Neuronal stem cell (in vitro differentiated cells): ENCODE measurements around the gene FAM3A.

Experiments used
- DNase-seq: peaks from one replicate; pipeline ENCODE4 v3.0.0-alpha.2; 2013; ENCODE audit warnings: low spot score
- H2AFZ ChIP-seq: one replicate; pipeline ENCODE4 v1.6.1; 2013; ENCODE audit warnings: mild to moderate bottlenecking, low read length, inconsistent platforms
- H2AK5ac ChIP-seq: 2 replicates; pipeline ENCODE4 v1.6.1; 2013; ENCODE audit warnings: low read depth, mild to moderate bottlenecking, inconsistent platforms, low read length, moderate library complexity, mixed read lengths
- H2BK120ac ChIP-seq: 2 replicates; pipeline ENCODE4 v1.6.1; 2013; ENCODE audit warnings: low read depth, mild to moderate bottlenecking, inconsistent platforms, low read length, moderate library complexity, mixed read lengths
- H2BK12ac ChIP-seq: one replicate; pipeline ENCODE4 v1.6.1; 2013; ENCODE audit warnings: low read length, inconsistent platforms
- H2BK15ac ChIP-seq: 2 replicates; pipeline ENCODE4 v1.6.1; 2013; ENCODE audit warnings: mild to moderate bottlenecking, low read length, inconsistent platforms, mixed read lengths
- H2BK5ac ChIP-seq: one replicate; pipeline ENCODE4 v1.6.1; 2013; ENCODE audit warnings: inconsistent platforms, mild to moderate bottlenecking, low read length, moderate library complexity
- H3K14ac ChIP-seq: one replicate; pipeline ENCODE4 v1.6.1; 2013; ENCODE audit warnings: low read length, inconsistent platforms
- H3K18ac ChIP-seq: 2 replicates; pipeline ENCODE4 v1.6.1; 2013; ENCODE audit warnings: low read length, inconsistent platforms
- H3K23ac ChIP-seq: 2 replicates; pipeline ENCODE4 v1.6.1; 2013; ENCODE audit warnings: low read depth, mild to moderate bottlenecking, mixed read lengths, low read length, inconsistent platforms; ENCODE audit not compliant: poor library complexity
- H3K27ac ChIP-seq: replicated peaks from 3 replicates; pipeline ENCODE4 v1.5.1; 2013; ENCODE audit warnings: low read length, inconsistent platforms
- H3K27me3 ChIP-seq, 3 experiments: 2 replicates each; pipeline ENCODE4 v1.6.1; 2013; ENCODE audit warnings: low read length in 3 of 3, mild to moderate bottlenecking in 2 of 3, inconsistent platforms in 1 of 3, low read depth in 1 of 3, mixed read lengths in 1 of 3, moderate library complexity in 1 of 3; ENCODE audit not compliant: control insufficient read depth in 3 of 3, insufficient read depth in 3 of 3
- H3K36me3 ChIP-seq, 2 donors: replicated peaks in 1 of 2; 2 replicates each; pipeline ENCODE4 v1.6.1; 2013; ENCODE audit warnings: low read length in 2 of 2; ENCODE audit not compliant: control insufficient read depth in 2 of 2, insufficient read depth in 2 of 2
- H3K4ac ChIP-seq: 2 replicates; pipeline ENCODE4 v1.6.1; 2013; ENCODE audit warnings: inconsistent platforms, mild to moderate bottlenecking, low read length, moderate library complexity
- H3K4me1 ChIP-seq, 2 donors: 1 replicate in 1 of 2; 2 replicates in 1 of 2; pipeline ENCODE4 v1.6.1; 2013; ENCODE audit warnings: low read length in 2 of 2, low read depth in 1 of 2; ENCODE audit not compliant: control insufficient read depth in 2 of 2, insufficient read depth in 1 of 2
- H3K4me2 ChIP-seq: one replicate; pipeline ENCODE4 v1.6.1; 2013; ENCODE audit warnings: mild to moderate bottlenecking, low read length, inconsistent platforms; ENCODE audit not compliant: insufficient read depth, poor library complexity, severe bottlenecking
- H3K4me3 ChIP-seq, 2 donors: 2 replicates each; pipeline ENCODE4 v1.5.1; 2013; ENCODE audit warnings: low read length in 2 of 2, mild to moderate bottlenecking in 2 of 2, inconsistent platforms in 1 of 2, moderate library complexity in 1 of 2
- H3K79me1 ChIP-seq: one replicate; pipeline ENCODE4 v1.6.1; 2013; ENCODE audit warnings: low read depth, mild to moderate bottlenecking, inconsistent platforms, low read length, moderate library complexity
- H3K9ac ChIP-seq: one replicate; pipeline ENCODE4 v1.6.1; 2013; ENCODE audit warnings: mild to moderate bottlenecking, low read depth, low read length, inconsistent platforms; ENCODE audit not compliant: poor library complexity
- H3K9me3 ChIP-seq, 2 donors: replicated peaks in 1 of 2; 2 replicates each; pipeline versions ENCODE3 to v1.6.1; 2013; ENCODE audit warnings: low read length in 2 of 2, mild to moderate bottlenecking in 2 of 2, inconsistent platforms in 1 of 2, low read depth in 1 of 2, mixed read lengths in 1 of 2, moderate library complexity in 1 of 2; ENCODE audit not compliant: control insufficient read depth in 2 of 2, insufficient read depth in 1 of 2
- H4K8ac ChIP-seq: one replicate; pipeline ENCODE4 v1.6.1; 2013; ENCODE audit warnings: low read depth, mild to moderate bottlenecking, inconsistent platforms, low read length, moderate library complexity
- H4K91ac ChIP-seq: one replicate; pipeline ENCODE4 v1.6.1; 2013; ENCODE audit warnings: low read length, low read depth, mild to moderate bottlenecking, inconsistent platforms; ENCODE audit not compliant: poor library complexity
- WGBS, 2 donors: extraction: QIAGEN DNeasy Blood & Tissue Kit; methylation state at CpG; one replicate each; pipeline ENCODE4 v1.1.7; 2013; ENCODE audit warnings: missing lambda C conversion rate in 2 of 2, mixed read lengths in 1 of 2; ENCODE audit not compliant: insufficient read length in 2 of 2, insufficient replicate concordance in 1 of 2; ENCODE audit errors: extremely low coverage in 2 of 2; 5-methylcytosine and 5-hydroxymethylcytosine counted together

Gene FAM3A

GRCh38 chrX:154512879-154513553, 3.0 kb downstream of the FAM3A start:
- no peak overlapping the region for H2AK5ac ChIP-seq
- H3K14ac ChIP-seq = no peak overlapping the region
- no peak overlapping the region for H3K18ac ChIP-seq
- no peak overlapping the region for H3K4ac ChIP-seq
- no peak overlapping the region for H2BK15ac ChIP-seq
- H3K9me3 ChIP-seq = no peaks in the 10 kb centered on the region
- H2BK12ac ChIP-seq = no peak overlapping the region
- H3K23ac ChIP-seq = no peak overlapping the region
- H3K36me3 ChIP-seq = peaks cover 0 to 13% of the 10 kb centered on the region in 2 donors
- H3K4me2 ChIP-seq = no peak overlapping the region
- no peaks in the 10 kb centered on the region for H3K27me3 ChIP-seq
- no peak overlapping the region for H2BK120ac ChIP-seq
- H3K4me3 ChIP-seq = no peak overlapping the region
- no peak overlapping the region for H3K27ac ChIP-seq
- H3K9ac ChIP-seq = no peak overlapping the region
- WGBS, 2 donors = no CpG with 5 or more reads among the region's 16 CpGs
- H3K79me1 ChIP-seq = no peaks in the 10 kb centered on the region
- no peak overlapping the region for H2AFZ ChIP-seq
- no peak overlapping the region for H4K8ac ChIP-seq
- DNase-seq = no peak
- H4K91ac ChIP-seq = no peak overlapping the region
- no peak overlapping the region for H2BK5ac ChIP-seq
- H3K4me1 ChIP-seq = peaks cover 5 to 9% of the 10 kb centered on the region in 2 donors

GRCh38 chrX:154511761-154512160, 4.3 kb downstream of the FAM3A start:
- Histone ChIP-seq H3K79me1 (no peaks in the 10 kb centered on the region), H3K18ac (no peak overlapping the region), H3K27me3 (no peaks in the 10 kb centered on the region), H2AFZ (no peak overlapping the region), H2BK120ac (no peak overlapping the region), H2BK12ac (no peak overlapping the region), H3K4me1 (no peaks in the 10 kb centered on the region), H3K9ac (no peak overlapping the region), H3K23ac (no peak overlapping the region), H2BK5ac (no peak overlapping the region), H3K27ac (no peak overlapping the region), H3K36me3 (peaks cover 0 to 15% of the 10 kb centered on the region in 2 donors), H3K4me3 (no peak overlapping the region), H3K4ac (no peak overlapping the region), H3K9me3 (no peaks in the 10 kb centered on the region), H3K14ac (no peak overlapping the region), H4K8ac (no peak overlapping the region), H2BK15ac (no peak overlapping the region), H3K4me2 (no peak overlapping the region), H4K91ac (no peak overlapping the region), H2AK5ac (no peak overlapping the region)
- no peak for DNase-seq
- no CpG with 5 or more reads among the region's 12 CpGs for WGBS, 2 donors

GRCh38 chrX:154509455-154509854, 6.6 kb downstream of the FAM3A start:
- H3K27me3 ChIP-seq = no peaks in the 10 kb centered on the region
- no peaks in the 10 kb centered on the region for H3K79me1 ChIP-seq
- no peak overlapping the region for H2BK15ac ChIP-seq
- no peak overlapping the region for H3K4ac ChIP-seq
- WGBS, 2 donors = no CpG with 5 or more reads among the region's 5 CpGs
- H3K36me3 ChIP-seq = peaks cover 0 to 20% of the 10 kb centered on the region in 2 donors
- no peaks in the 10 kb centered on the region for H3K9me3 ChIP-seq
- no peak overlapping the region for H2BK12ac ChIP-seq
- no peak overlapping the region for H2AK5ac ChIP-seq
- no peak overlapping the region for H4K91ac ChIP-seq
- H3K27ac ChIP-seq = no peak overlapping the region
- no peak overlapping the region for H3K9ac ChIP-seq
- H3K4me3 ChIP-seq = no peak overlapping the region
- H3K14ac ChIP-seq = no peak overlapping the region
- H3K18ac ChIP-seq = no peak overlapping the region
- H3K4me2 ChIP-seq = no peak overlapping the region
- H2AFZ ChIP-seq = no peak overlapping the region
- H4K8ac ChIP-seq = no peak overlapping the region
- H2BK120ac ChIP-seq = no peak overlapping the region
- peaks cover 0 to 3% of the 10 kb centered on the region in 2 donors for H3K4me1 ChIP-seq
- no peak overlapping the region for H2BK5ac ChIP-seq
- DNase-seq = no peak
- no peak overlapping the region for H3K23ac ChIP-seq

GRCh38 chrX:154508384-154508745, 7.7 kb downstream of the FAM3A start:
- H2BK120ac ChIP-seq = no peak overlapping the region
- no peak overlapping the region for H3K9ac ChIP-seq
- no CpG with 5 or more reads among the region's 13 CpGs for WGBS, 2 donors
- peaks cover 0 to 20% of the 10 kb centered on the region in 2 donors for H3K36me3 ChIP-seq
- no peak overlapping the region for H3K4me3 ChIP-seq
- H4K91ac ChIP-seq = no peak overlapping the region
- H3K79me1 ChIP-seq = no peaks in the 10 kb centered on the region
- H2BK15ac ChIP-seq = no peak overlapping the region
- peaks cover 0 to 3% of the 10 kb centered on the region in 2 donors for H3K4me1 ChIP-seq
- H2AFZ ChIP-seq = no peak overlapping the region
- H3K4ac ChIP-seq = no peak overlapping the region
- no peak overlapping the region for H4K8ac ChIP-seq
- no peak overlapping the region for H3K4me2 ChIP-seq
- DNase-seq = no peak
- H3K9me3 ChIP-seq = no peaks in the 10 kb centered on the region
- no peak overlapping the region for H2BK12ac ChIP-seq
- H2AK5ac ChIP-seq = no peak overlapping the region
- H3K23ac ChIP-seq = no peak overlapping the region
- no peaks in the 10 kb centered on the region for H3K27me3 ChIP-seq
- no peak overlapping the region for H2BK5ac ChIP-seq
- no peak overlapping the region for H3K18ac ChIP-seq
- H3K27ac ChIP-seq = no peak overlapping the region
- no peak overlapping the region for H3K14ac ChIP-seq
